Endothelial cell of umbilical vein (primary cell): ENCODE measurements around the gene JMJD6. TPM values are rescaled to one million over a fixed set of nuclear protein-coding genes. Genes with fewer than 3 reads are reported as not detected.

ENCODE experiments used
- BruUV-seq: library from RNA; stranded (reverse); fragments of 400-500 nt; replicated peaks from 2 replicates; lab custom pipeline; 2021; lab: Mats Ljungman, UMichigan
- CTCF ChIA-PET: fragments of 300-600, 350-600 bp; sonication (Branson Sonifier 250); formaldehyde crosslinking; loops from one replicate; lab custom pipeline; 2021; ENCODE audit warnings: antibody characterized with exemption, inconsistent platforms; lab: Charles Lee
- POLR2A ChIA-PET: fragments of 300-600, 350-600 bp; sonication (Branson Sonifier 250); formaldehyde crosslinking; loops from one replicate; lab custom pipeline; 2021; ENCODE audit warnings: antibody characterized with exemption, inconsistent platforms; lab: Charles Lee
- DNase-seq: peaks from one replicate; pipeline ENCODE4 v3.0.0-alpha.2; 2011; ENCODE audit warnings: low read depth, low spot score
- FAIRE-seq: peaks from 2 replicates; lab custom pipeline; 2011; peaks lifted over from hg19 to GRCh38; lab: Jason Lieb, UNC
- H2AFZ ChIP-seq: 2 replicates; pipeline ENCODE4 v1.6.0; 2012; ENCODE audit warnings: low read depth, low read length, control low read depth, inconsistent platforms
- H3K27ac ChIP-seq: 2 replicates; pipeline ENCODE4 v1.5.1; 2011; ENCODE audit warnings: low read depth, mild to moderate bottlenecking, control low read depth, low read length, moderate library complexity; ENCODE audit not compliant: insufficient read depth
- H3K27me3 ChIP-seq, 2 experiments: 2 replicates each; pipeline versions ENCODE4 v1.6.0 to v1.6.1; 2011; ENCODE audit warnings: low read length in 2 of 2, mixed read lengths in 1 of 2; ENCODE audit not compliant: control insufficient read depth in 2 of 2, insufficient read depth in 2 of 2
- H3K36me3 ChIP-seq, 2 experiments: 2 replicates in 1 of 2; 3 replicates in 1 of 2; pipeline ENCODE4 v1.5.1; 2011; ENCODE audit warnings: low read length in 2 of 2, mild to moderate bottlenecking in 1 of 2, moderate library complexity in 1 of 2; ENCODE audit not compliant: control insufficient read depth in 2 of 2, insufficient read depth in 2 of 2; ENCODE audit errors: extremely low read depth in 1 of 2
- H3K4me1 ChIP-seq: 3 replicates; pipeline ENCODE4 v1.5.1; 2011; ENCODE audit warnings: mild to moderate bottlenecking, low read length; ENCODE audit not compliant: control insufficient read depth, insufficient read depth; ENCODE audit errors: extremely low read depth
- H3K4me2 ChIP-seq: 2 replicates; pipeline ENCODE4 v1.6.1; 2011; ENCODE audit warnings: low read length, control low read depth, mixed read lengths; ENCODE audit not compliant: insufficient read depth
- H3K4me3 ChIP-seq, 3 experiments: fragments of 200-600 bp in 1 of 3; sonication (generic), shearing (Covaris generic) in 1 of 3; replicated peaks in 1 of 3; 2 replicates each; pipeline ENCODE4 v1.5.1; 2011 to 2016; ENCODE audit warnings: control low read depth in 3 of 3, low read length in 3 of 3, mild to moderate bottlenecking in 2 of 3, inconsistent platforms in 1 of 3, low read depth in 1 of 3, moderate library complexity in 1 of 3; ENCODE audit not compliant: insufficient read depth in 1 of 3
- H3K79me2 ChIP-seq: 2 replicates; pipeline ENCODE4 v1.6.0; 2012; ENCODE audit warnings: low read length, inconsistent platforms; ENCODE audit not compliant: control insufficient read depth, insufficient read depth
- H3K9ac ChIP-seq: replicated peaks from 2 replicates; pipeline ENCODE3; 2011; ENCODE audit warnings: low read length, control low read depth; ENCODE audit not compliant: insufficient read depth; ENCODE audit errors: extremely low read depth
- H3K9me1 ChIP-seq: replicated peaks from 3 replicates; pipeline ENCODE4 v1.6.0; 2011; ENCODE audit warnings: mild to moderate bottlenecking, low read length; ENCODE audit not compliant: control insufficient read depth, insufficient read depth; ENCODE audit errors: extremely low read depth
- H3K9me3 ChIP-seq: replicated peaks from 2 replicates; pipeline ENCODE4 v1.5.1; 2012; ENCODE audit warnings: low read length, inconsistent platforms; ENCODE audit not compliant: control insufficient read depth, insufficient read depth
- H4K20me1 ChIP-seq: replicated peaks from 2 replicates; pipeline ENCODE3; 2011; ENCODE audit warnings: mild to moderate bottlenecking, low read length; ENCODE audit not compliant: control insufficient read depth, insufficient read depth; ENCODE audit errors: extremely low read depth
- EZH2 ChIP-seq: IDR thresholded peaks from 2 replicates; pipeline ENCODE4 v1.6.1; 2012; ENCODE audit warnings: borderline replicate concordance, low read depth, mild to moderate bottlenecking, moderate library complexity, low read length, inconsistent platforms; ENCODE audit not compliant: severe bottlenecking
- FOS ChIP-seq: IDR thresholded peaks from 2 replicates; pipeline ENCODE4 v1.6.1; 2011; ENCODE audit warnings: mild to moderate bottlenecking, low read length, moderate library complexity, borderline replicate concordance; ENCODE audit not compliant: insufficient read depth
- GATA2 ChIP-seq: IDR thresholded peaks from 2 replicates; pipeline ENCODE4 v1.7.0; 2011; ENCODE audit warnings: low read depth, mild to moderate bottlenecking, moderate library complexity, mixed read lengths, low read length; ENCODE audit not compliant: insufficient read length, insufficient read depth
- JUN ChIP-seq: IDR thresholded peaks from 2 replicates; pipeline ENCODE4 v1.6.1; 2011; ENCODE audit warnings: borderline replicate concordance, low read depth; ENCODE audit not compliant: insufficient read length, insufficient read depth
- MYC ChIP-seq: IDR thresholded peaks from one replicate; pipeline ENCODE4 v1.6.1; 2011; ENCODE audit warnings: mild to moderate bottlenecking, low read depth, low read length
- POLR2A ChIP-seq: IDR thresholded peaks from 2 replicates; pipeline ENCODE4 v1.6.1; 2012; ENCODE audit warnings: low read depth, mild to moderate bottlenecking, control low read depth, low read length
- POLR2AphosphoS5 ChIP-seq: IDR thresholded peaks from 2 replicates; pipeline ENCODE4 v1.6.1; 2012; ENCODE audit warnings: low read depth, mild to moderate bottlenecking, control low read depth, low read length, moderate library complexity; ENCODE audit not compliant: insufficient read depth
- dilution Hi-C: fragments of 300-500 bp; cut with MboI; formaldehyde crosslinking; loops from one replicate; pipeline ENCODE4 v1.15.0; 2019; ENCODE audit warnings: low sequenced_read_pairs; ENCODE audit not compliant: extremely low pct_ligation_motif_present
- intact Hi-C: fragments of 100-400 bp; cut with micrococcal nuclease; formaldehyde crosslinking; loops from one replicate; pipeline ENCODE4 v1.10.0; 2022
- polyA plus RNA-seq, 4 experiments: library from polyadenylated mRNA; depleted of rRNA in 3 of 4; stranded (reverse) in 3 of 4; unstranded in 1 of 4; fragments of >200 nt; gene quantifications; 2 replicates each; pipeline versions ENCODE4 v1.2.1 to v1.2.3, GENCODE V29; 2011 to 2012; ENCODE audit warnings: missing spikeins in 1 of 4
- total RNA-seq: library from RNA; stranded (reverse); gene quantifications from 2 replicates; pipeline ENCODE4 v1.2.3, GENCODE V29; 2021
- TF ChIP-seq, protein P1 (sequence below), 2 donors: IDR thresholded peaks; 1 replicate in 1 of 2; 2 replicates in 1 of 2; pipeline ENCODE4 v1.5.1; 2011; ENCODE audit warnings: low read length in 2 of 2, mild to moderate bottlenecking in 2 of 2, moderate library complexity in 2 of 2, control low read depth in 1 of 2, inconsistent platforms in 1 of 2, low read depth in 1 of 2; ENCODE audit not compliant: insufficient read depth in 1 of 2; ENCODE audit errors: extremely low read depth in 1 of 2
- TF ChIP-seq, protein P2 (sequence below): IDR thresholded peaks from 2 replicates; pipeline ENCODE4 v1.6.1; 2011; ENCODE audit not compliant: insufficient read depth, insufficient read length

Gene JMJD6
- total and polyA plus RNA-seq, 2 donors (not counting 3 experiments of a cell fraction or from before 2014, with no cell fraction given), result 19.8 to 36.6 TPM

DNA sequence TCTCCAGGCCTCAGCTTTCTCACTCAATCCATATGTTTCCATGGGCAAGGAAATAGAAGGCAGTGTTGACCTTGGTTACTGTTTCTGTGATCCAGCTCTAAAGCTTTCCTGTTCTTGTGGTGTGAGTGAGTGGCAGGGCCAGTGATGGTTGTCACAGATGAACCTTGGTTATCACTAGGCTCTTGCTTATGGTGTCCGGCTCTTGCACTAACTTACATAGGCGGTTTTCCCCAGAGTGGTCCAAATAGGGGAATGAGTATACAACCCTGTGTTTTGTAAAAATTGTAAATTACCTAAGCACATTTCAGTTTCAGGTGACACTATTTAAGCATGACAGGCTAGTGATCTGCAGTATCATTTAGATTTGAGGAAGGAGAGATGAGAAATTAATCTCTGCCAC, 18.3 kb upstream of the JMJD6 start:
- DNase-seq (no peak), FAIRE-seq (no peak)
- no peak overlapping the region for H3K4me3 ChIP-seq
- no peaks in the 10 kb centered on the region for H3K79me2 ChIP-seq
- intact Hi-C loops, result no loop called here
- no peaks in the 10 kb centered on the region for H3K9me3 ChIP-seq
- dilution Hi-C loops, result no loop called here
- no peaks in the 10 kb centered on the region for H4K20me1 ChIP-seq
- no peak for TF ChIP-seq POLR2A
- TF ChIP-seq, protein P1, sequence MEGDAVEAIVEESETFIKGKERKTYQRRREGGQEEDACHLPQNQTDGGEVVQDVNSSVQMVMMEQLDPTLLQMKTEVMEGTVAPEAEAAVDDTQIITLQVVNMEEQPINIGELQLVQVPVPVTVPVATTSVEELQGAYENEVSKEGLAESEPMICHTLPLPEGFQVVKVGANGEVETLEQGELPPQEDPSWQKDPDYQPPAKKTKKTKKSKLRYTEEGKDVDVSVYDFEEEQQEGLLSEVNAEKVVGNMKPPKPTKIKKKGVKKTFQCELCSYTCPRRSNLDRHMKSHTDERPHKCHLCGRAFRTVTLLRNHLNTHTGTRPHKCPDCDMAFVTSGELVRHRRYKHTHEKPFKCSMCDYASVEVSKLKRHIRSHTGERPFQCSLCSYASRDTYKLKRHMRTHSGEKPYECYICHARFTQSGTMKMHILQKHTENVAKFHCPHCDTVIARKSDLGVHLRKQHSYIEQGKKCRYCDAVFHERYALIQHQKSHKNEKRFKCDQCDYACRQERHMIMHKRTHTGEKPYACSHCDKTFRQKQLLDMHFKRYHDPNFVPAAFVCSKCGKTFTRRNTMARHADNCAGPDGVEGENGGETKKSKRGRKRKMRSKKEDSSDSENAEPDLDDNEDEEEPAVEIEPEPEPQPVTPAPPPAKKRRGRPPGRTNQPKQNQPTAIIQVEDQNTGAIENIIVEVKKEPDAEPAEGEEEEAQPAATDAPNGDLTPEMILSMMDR (IDR thresholded peaks at IDR 0.05; ENCODE audit: extremely low read depth in 1 of 2, insufficient read depth in 1 of 2, low read depth in 1 of 2, low read length in 2 of 2), result no peak
- TF ChIP-seq FOS, result no peak
- no peak for TF ChIP-seq GATA2
- no peak for TF ChIP-seq EZH2
- no peak for TF ChIP-seq MYC
- no peak for TF ChIP-seq JUN
- no peak for TF ChIP-seq POLR2AphosphoS5
- TF ChIP-seq, protein P2, sequence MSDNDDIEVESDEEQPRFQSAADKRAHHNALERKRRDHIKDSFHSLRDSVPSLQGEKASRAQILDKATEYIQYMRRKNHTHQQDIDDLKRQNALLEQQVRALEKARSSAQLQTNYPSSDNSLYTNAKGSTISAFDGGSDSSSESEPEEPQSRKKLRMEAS, result no peak
- no TSS peak for BruUV-seq
- no peak overlapping the region for H3K27ac ChIP-seq
- POLR2A ChIA-PET, result no interaction called here
- H3K27me3 ChIP-seq, result no peaks in the 10 kb centered on the region
- no peak overlapping the region for H2AFZ ChIP-seq
- CTCF ChIA-PET, result no interaction called here
- peaks cover 2 to 6% of the 10 kb centered on the region in 2 experiments for H3K36me3 ChIP-seq
- H3K9ac ChIP-seq, result no peak overlapping the region
- H3K9me1 ChIP-seq, result no peaks in the 10 kb centered on the region
- H3K4me2 ChIP-seq, result no peak overlapping the region
- H3K4me1 ChIP-seq, result peaks cover 4% of the 10 kb centered on the region
